Mesenteric fat pad (tissue), 1 donor: ENCODE data around the gene CRY2. TPM values are rescaled to one million over a fixed set of nuclear protein-coding genes. Genes with fewer than 3 reads are reported as not detected.

Experiments used
- DNase-seq: peaks from one replicate; pipeline ENCODE4 v3.0.0-alpha.2; 2020; ENCODE audit warnings: low spot score
- total RNA-seq: library from RNA; stranded (reverse); fragmentation: NEBNext Ultra II Directional; extraction: Animal tissue kit (Norgen Biotek cat#: 25700); gene quantifications from one replicate; pipeline ENCODE4 v1.2.1, GENCODE V29; 2021
- donor health status: DM: yes; HTN: yes; CAD: no.

CRY2 gene
- total RNA-seq, 1 donor from 2014 or later = 69.9 TPM

- no peak for DNase-seq
These were observed 68.2 kb downstream of the CRY2 start for GRCh38 chr11:45915446-45915845.

DNA sequence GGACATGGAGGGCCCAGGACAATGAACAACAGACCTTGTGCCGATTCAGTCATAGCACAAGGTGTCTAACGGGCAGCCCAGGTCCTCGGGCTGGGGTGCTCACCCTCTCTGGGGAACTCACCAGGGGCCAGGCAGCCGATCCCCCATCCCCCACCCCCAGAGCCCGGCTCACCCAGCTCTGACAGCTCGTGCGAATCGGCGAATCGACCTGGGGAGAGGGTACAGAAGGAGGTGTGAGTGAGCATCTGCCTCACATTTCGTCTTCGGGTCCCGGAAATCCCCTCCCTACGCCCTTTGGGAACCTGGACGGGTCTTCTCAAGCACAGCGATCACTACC, 70.0 kb downstream of the CRY2 start:
- DNase-seq = no peak

- DNase-seq = peak; percentile 99
These were observed 70.5 kb downstream of the CRY2 start, which contains the start of gene PEX16 for GRCh38 chr11:45917623-45918330. PEX16 (minus strand) TSS chr11:45917877; CDS start chr11:45917811, 66 bp downstream.

DNA sequence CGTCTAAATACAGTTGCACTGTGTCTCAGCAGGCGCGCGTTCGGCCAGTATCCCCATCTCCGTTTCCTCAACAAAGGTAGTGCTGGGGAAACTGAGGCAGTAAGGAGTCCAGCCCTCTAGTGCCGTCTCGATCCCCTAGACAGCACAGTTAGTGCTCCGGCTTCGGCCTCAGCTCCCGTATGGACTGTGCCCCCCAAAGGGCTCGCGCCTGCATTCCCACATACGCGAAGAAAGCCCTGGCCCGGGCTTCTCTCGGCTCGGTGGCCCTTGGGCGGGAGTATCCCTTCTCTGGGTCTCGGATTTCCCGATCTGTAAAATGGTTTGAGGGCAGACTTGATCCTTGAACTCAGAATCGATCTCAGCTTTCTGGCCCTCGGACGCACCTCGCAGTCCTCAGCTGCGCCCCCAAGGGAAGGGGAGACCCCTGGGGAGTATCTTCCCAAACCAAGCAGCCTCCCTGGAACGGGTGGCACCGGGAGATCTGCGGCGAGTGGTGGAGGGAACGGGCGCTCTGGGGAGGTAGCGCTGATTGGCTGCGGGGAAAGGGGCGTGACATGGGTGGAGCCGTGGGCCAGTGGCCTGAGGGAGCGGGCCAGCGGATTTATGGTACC, 71.2 kb downstream of the CRY2 start:
- DNase-seq = peak; percentile 95

GRCh38 chr11:45918962-45919675, 71.8 kb downstream of the CRY2 start:
- DNase-seq = no peak

DNA sequence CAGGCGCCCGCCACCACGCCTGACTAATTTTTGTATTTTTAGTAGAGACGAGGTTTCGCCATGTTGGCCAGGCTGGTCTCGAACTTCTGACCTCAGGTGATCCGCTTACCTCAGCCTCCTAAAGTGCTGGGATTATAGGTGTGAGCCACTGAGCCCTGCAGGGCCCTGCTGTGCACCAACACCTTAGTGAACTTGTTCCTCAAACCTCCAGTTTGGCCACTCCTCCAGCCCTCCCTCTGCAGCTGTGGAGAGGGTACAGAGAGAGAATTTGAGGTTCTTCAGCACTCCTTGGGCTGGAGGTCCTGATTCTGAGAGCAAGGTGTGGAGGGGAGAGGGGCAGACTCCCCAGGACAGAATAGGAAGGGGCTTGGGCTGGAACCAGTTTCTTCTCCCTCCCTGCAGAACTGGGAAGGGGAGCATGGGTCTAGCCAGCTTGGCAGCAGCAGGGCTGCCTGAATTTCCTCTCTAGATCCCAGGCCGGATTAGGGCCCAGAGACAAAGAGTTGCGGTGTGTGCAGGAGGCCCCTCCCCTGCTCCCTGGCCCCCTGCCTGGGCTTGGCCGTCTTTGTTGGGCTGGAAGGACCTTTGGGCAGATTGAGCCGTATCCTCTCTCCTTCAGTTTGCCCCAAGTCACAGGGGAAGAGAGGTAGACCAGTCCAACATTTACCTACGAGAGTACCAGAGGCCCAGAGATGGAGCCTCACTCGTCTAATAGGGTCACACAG, 72.7 kb downstream of the CRY2 start:
- DNase-seq = no peak

DNA sequence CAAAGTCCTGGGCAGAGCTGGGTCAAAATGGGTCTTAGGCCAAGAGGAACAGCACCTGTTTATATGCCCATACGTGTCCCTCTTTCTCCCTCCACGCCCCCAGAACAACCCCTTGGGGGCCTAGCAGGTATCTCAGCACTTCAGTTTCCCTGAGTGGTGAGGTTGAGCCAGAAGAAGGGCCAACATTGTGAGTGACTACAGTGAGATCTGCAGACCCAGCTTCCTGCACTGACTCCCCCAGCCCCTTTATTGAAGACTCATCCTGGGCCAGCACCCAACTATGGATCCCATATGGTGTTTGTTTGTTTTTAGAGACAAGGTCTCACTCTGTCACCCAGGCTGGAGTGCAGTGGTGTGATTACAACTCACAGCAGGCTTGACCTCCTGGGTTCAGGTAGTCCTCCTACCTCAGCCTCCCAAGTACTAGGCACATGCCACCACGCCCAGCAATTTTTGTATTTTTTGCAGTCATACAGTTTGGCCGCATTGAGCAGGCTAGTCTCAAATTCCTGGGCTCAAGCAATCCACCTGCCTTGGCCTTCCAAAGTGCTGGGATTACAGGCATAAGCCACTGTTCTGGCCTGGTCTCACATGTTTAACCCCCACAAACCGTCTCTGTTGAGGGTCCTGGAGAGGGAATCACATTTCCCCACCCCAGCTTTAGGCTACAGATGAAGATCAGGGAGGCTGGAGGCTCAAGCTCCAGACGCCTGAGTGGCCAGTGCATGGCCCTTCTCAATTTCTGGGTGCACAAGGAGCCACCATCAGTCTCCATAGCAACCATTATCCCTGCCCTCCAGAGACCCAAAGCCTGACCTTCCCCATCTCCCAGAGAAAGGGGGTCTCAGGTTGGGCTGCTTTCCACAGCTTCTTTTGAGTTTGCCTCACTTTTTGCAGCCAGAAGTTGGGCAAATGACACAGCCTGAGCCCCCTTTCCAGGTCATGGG, 73.5 kb downstream of the CRY2 start:
- DNase-seq = no peak

GRCh38 chr11:45921561-45922424, 74.5 kb downstream of the CRY2 start:
- no peak for DNase-seq

DNA sequence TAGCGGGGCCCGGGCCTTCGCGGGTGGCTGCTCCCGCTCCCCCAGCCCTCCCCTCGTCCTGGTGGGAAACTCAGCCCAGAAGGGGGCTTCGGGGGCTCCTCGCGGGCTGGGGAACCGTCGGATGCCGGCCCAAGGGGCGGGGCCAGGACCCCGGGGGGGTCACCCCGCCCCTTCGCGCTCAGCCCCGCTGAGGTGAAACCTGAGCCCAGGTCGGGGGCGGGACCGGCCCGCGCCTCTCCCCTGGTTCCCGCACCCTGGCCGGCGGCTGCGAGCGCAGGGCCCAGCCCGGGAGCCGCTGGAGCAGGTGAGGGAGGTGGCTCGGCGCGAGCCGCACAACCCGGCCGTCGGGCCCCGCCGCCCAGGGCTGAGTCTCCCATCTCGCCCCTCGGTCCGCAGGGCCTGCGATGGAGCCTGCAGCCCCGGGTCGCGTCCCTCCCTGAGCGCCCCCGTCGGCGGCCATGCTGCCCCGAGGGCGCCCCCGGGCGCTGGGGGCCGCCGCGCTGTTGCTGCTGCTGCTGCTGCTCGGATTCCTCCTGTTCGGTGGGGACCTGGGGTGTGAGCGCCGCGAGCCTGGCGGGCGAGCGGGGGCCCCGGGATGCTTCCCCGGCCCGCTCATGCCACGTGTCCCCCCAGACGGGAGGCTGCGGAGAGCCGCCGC, 75.3 kb downstream of the CRY2 start, which contains the start of gene LARGE2:
Gene LARGE2, plus strand, starts transcription at position 232 of the 658 bp plus-strand sequence. Its CDS starts 227 bp downstream, at position 459.
- no peak for DNase-seq

DNA sequence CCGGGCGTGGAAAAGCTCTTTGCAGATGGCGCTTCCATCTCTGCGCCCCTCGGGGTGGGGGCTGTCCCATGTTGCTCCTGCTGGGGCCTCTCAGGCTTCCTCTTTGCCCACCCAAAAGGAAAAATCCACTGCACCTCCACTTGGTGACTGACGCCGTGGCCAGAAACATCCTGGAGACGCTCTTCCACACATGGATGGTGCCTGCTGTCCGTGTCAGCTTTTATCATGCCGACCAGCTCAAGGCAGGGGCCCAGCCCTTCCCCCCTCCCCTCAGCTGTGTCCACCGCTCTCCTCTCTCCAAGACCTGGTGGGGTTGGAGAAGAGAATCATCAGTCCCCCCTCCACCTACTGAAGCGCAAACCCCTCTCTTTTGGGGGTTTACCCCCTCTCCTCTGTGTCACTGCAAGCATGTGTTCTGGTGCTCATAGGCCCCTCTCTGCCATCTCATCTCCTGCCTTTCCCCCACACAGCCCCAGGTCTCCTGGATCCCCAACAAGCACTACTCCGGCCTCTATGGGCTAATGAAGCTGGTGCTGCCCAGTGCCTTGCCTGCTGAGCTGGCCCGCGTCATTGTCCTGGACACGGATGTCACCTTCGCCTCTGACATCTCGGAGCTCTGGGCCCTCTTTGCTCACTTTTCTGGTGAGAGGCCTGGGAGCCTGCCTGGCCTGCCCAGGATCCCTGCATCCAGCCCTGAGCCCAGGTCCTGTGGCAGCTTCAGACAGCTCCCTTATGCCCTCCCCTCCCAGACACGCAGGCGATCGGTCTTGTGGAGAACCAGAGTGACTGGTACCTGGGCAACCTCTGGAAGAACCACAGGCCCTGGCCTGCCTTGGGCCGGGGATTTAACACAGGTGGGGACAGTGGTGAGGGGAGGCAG, 77.0 kb downstream of the CRY2 start:
- DNase-seq = peak; percentile 84

DNA sequence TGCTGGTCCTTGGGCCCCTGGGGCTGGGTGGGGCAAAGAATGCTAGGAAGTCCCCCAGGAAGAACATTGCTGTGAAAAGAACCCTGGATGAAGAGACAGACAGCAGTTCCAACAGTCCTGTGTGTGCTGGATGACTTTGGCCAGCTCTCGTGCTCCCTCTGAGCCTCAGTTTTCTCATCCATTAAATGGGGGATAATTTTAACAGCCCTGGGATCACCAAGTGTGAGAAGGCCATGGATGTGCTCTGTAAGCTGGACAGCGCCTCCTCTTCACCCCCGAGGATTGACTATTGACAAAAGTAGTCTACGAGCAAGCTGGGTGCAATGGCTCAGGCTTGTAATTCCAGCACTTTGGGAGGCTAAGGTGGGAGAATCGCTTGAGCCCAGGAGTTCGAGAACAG, 77.7 kb downstream of the CRY2 start:
- DNase-seq = peak; percentile 30

- DNase-seq = peak; percentile 59
These were observed 78.3 kb downstream of the CRY2 start for GRCh38 chr11:45925550-45925949.

DNA sequence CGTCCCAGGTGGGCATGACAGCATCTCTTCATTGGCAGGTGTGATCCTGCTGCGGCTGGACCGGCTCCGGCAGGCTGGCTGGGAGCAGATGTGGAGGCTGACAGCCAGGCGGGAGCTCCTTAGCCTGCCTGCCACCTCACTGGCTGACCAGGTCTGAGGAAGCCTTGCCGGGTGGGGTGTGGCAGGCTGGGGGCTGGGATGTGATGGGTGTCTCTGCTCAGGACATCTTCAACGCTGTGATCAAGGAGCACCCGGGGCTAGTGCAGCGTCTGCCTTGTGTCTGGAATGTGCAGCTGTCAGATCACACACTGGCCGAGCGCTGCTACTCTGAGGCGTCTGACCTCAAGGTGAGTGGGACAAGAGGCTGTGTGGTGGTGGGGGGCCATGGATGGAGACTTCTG, 78.7 kb downstream of the CRY2 start:
- DNase-seq = peak; percentile 89

DNA sequence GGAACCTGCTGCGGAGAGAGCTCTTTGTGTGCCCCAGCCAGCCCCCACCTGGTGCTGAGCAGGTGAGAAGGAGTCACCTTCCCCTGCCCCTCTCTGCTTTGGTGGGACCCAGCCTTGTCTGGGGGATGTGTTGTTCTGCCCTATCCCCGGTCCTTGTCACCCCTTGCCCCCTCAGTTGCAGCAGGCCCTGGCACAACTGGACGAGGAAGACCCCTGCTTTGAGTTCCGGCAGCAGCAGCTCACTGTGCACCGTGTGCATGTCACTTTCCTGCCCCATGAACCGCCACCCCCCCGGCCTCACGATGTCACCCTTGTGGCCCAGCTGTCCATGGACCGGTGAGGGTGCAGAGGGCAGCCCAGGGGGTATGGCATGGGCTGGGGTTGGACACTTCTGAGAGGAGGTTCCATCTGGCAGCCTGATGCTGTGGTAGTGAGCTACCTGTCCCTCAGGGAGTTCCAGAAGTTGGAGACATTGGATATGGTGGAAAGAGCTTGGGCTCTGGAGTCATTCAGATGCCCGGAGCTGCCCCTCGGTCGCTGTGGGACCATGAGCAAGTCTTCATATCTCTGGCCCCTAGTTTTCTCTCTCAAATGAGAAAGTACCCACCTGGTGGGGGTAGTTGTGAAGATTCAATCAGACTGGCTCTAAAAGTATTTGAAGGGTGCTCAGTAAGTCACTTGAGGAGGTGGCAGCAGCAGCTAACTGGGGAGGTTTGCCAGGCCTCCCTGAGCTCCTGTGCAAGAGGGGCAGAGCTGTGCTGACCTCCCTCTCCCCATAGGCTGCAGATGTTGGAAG, 79.5 kb downstream of the CRY2 start:
- DNase-seq = peak; percentile 65

DNA sequence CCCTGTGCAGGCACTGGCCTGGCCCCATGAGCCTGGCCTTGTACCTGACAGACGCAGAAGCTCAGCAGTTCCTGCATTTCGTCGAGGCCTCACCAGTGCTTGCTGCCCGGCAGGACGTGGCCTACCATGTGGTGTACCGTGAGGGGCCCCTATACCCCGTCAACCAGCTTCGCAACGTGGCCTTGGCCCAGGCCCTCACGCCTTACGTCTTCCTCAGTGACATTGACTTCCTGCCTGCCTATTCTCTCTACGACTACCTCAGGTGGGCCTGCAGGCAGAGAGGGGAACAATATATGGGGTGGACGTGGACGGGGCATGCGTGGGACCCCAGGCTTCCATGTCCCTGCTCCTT, 80.0 kb downstream of the CRY2 start:
- peak; percentile 85 for DNase-seq

DNA sequence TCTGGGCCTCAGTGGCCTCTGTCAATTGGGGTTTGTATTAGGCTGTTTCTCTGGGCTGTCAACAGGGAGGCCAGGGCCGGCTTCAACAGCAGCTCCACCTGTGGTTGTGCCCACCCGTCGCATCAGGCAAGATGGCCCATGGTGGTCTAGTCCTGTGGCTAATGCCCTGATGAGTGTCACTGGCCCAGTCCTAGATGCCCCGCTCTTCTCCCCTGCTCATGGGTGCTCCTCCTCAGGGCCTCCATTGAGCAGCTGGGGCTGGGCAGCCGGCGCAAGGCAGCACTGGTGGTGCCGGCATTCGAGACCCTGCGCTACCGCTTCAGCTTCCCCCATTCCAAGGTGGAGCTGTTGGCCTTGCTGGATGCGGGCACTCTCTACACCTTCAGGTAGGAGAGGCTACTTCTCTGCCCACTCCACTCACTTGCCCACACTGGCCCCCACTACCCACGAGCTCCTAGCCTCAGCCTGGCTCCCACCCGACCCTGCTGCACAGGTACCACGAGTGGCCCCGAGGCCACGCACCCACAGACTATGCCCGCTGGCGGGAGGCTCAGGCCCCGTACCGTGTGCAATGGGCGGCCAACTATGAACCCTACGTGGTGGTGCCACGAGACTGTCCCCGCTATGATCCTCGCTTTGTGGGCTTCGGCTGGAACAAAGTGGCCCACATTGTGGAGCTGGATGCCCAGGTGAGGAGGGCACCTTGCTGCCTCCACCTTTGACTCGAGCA, 80.6 kb downstream of the CRY2 start:
- DNase-seq = peak; percentile 77
